Activated naive CD4-positive, alpha-beta T cell treated with anti-CD3 and anti-CD28 coated beads, Interleukin-2, amount 50 U/mL, for 16 hours (primary cell): Measurements from ENCODE around the gene METTL9.
"Not testable (repeated sequence)": the region's sequence is repeated elsewhere in the genome, so short reads cannot be mapped to it uniquely, and the experiment has no call there.

Source experiments
- DNase-seq: peaks from one replicate; pipeline ENCODE4 v3.0.0-alpha.2; 2020

The METTL9 gene

DNA sequence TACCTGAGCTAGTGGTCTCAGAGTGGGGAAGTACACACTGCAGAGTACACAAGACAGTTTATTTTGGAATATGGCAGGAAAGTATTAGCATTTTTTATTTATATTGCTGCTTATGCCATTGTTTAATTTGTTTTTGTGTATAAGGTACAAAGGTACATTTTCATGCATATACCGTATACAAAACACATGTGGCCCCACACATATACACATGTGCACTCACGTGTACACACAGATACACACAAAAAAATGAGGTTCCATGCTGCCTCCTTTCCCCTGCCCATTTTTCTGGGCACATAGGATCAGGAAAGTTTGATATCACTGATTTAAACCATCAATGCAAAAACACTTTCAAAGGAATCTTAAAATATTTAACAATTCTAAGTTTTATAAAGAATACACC lies 40.1 kb downstream of the METTL9 start:
- no peak for DNase-seq

DNA sequence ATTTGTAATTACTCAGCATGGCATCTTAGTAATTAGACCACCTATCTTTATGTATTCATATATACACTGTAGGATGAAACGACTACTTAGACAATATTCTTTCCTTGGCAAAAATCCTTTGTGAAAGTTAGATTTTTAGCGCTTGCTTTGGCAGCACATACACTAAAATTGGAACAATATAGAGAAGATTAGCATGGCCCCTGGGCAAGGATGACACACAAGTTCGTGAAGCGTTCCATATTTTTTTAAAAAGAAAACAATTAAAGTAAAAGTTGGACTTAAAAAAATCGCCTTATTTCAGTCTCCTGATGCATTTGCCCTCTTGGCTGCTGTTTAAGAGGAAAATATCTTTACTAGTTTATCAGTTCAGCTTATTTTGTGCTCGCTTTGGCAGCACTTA lies 42.5 kb downstream of the METTL9 start:
- no peak for DNase-seq

DNA sequence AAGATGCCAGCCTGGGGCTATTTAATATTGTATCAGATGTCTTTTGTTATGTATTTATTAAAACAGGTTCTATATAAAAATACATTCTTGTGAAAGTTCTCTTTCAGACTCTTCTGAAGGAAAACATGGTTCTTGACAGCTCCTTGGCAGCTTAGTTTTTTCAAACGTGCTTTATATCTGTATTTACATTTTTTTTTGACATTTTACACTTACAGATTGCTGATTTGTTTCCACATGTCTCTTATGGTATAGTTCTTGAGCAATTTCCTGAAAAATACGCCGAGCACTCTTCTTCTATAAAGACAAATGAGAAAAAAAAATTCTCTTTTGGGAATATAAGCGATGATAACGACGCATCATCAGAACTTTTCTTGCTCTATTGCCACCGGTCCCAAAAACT lies 43.5 kb downstream of the METTL9 start:
- no peak for DNase-seq

DNA sequence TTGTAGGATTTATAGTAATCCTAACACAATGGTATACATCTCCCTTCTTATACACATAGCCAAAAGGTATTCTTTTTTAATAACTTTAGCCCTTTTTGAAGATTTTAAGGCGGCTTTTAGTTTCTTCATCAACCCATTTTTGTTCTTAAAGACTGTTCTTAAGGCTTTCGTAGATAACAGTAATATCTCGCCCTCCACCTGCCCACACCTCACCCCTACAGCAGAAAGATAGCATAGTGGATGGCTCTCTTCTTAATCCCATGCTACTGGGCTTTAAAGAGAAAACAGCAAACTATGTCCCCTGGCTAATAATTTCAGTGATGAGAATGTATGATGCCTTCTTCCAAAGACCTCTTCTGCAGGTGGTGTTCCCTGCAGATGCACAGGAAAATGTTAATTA lies 44.4 kb downstream of the METTL9 start:
- DNase-seq: no peak

DNA sequence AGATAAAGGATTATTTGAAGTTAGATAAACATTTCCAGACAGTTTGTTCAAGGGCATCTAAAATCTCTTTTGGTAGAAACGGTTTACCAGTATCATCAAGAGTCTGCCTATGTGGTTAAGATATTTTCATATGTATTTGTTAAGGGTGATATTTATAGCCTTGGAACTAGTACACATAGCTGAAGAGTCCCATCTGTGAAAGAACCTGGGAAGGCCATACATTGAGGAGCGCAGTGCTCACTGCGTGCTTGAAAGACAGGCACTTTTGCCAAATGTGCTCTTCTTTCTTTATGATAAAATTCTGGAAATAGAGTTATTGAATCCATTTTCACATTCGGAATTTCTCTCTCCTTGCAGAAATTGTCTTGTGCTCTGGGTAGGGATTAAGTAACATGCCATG lies 45.3 kb downstream of the METTL9 start:
- DNase-seq: no peak

DNA sequence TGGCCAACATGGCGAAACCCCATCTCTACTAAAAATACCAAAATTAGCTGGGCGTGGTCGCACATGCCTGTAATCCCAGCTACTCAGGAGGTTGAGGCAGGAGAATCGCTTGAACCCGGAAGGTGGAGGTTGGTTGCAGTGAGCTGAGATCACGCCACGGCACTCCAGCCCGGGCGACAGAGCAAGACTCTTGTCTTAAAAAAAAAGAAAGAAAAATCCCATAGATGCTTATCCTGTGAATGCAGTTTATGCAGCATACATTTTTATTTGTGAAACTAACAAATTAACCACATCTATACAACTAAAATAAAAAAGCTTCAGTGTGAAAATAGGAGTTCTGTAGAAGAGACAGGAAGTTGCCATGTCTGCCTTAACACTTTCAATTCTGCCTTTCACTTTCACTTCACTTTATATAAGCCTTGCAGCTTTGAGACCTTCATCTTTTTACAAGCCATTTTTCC lies 45.9 kb downstream of the METTL9 start:
- DNase-seq: peak; percentile 34

DNA sequence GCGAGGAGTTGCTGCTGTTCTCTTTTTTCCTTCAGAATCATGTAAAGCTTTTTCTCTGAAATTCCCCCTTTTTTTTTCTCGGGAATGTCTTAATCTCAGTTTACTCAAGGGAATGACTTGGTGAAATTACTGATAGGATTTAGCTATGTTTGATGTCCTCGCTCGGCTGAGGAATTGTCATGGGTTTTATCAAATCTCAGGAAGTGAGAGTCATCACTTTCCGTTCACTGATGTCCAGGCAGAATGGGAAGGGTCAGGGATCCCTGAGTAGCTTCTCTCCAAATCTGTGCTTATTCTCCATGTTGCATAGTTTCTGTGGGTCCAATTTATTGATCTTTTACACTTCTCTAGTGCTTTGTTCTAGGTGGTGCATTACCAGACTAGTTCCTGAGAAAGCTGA lies 46.7 kb downstream of the METTL9 start:
- no peak for DNase-seq

DNA sequence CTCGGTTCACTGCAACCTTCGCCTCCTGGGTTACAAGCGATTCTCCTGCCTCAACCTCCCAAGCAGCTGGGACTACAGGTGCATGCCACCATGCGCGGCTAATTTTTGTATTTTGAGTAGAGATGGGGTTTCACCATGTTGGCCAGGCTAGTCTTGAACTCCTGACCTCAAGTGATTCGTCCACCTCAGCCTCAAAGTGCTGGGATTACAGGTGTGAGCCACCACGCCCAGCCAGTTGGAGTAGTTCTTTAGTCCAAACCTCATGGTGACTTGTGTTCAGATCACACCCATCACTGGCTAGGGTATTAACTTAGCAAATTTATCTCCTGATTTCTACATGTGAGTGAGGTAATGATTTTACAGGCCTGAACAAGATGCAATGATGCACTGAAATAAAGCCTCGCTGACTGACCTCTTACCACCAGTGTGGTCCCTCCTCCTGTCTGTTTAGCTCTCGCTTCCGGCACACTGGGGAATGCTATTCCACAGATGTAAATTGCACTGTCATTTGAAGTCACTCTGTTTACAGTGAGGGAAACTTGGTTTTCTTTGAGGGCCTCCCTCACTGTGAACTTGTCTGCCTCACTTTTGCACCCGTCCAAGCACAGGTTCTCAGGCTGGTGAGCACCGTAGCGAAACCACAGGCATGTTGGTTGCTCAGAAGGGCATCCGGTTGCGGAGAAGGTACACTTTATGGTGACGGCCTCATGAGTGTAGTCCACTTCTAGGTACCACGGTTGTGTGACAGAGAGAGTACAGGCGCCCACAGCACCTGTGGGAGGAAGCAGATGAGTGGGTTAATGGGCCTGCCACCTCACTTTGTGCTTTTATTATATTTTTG lies 47.6 kb downstream of the METTL9 start:
- DNase-seq: peak; percentile 70

DNA sequence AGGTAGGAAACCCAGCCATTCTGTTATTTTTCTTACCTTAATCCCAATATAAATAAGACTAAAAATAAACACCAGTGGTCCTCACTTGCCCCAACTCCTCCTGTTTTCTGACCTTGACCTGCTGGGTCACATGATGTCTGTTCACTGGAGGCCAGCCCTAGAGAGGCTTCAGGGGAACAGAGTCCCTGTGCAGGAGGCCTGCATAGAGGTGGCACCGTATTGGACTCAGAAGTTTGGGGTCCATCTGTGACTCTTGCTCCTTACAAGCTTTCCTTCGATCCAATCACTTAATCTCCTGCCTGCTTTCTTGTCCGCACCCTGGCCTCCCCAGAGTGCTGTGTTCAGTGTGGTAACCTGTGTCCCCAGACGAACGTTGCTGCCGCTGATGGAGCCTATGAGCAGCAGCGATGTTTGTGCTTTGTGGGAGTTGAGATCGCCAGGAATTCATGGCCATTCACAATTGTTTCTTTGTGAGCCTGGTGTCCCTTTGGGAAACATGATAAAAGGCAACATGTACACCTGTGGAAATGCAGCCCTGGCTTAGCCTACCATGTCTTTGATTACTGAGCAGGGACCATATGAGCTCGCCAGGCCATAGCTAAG lies 48.3 kb downstream of the METTL9 start:
- DNase-seq: no peak

DNA sequence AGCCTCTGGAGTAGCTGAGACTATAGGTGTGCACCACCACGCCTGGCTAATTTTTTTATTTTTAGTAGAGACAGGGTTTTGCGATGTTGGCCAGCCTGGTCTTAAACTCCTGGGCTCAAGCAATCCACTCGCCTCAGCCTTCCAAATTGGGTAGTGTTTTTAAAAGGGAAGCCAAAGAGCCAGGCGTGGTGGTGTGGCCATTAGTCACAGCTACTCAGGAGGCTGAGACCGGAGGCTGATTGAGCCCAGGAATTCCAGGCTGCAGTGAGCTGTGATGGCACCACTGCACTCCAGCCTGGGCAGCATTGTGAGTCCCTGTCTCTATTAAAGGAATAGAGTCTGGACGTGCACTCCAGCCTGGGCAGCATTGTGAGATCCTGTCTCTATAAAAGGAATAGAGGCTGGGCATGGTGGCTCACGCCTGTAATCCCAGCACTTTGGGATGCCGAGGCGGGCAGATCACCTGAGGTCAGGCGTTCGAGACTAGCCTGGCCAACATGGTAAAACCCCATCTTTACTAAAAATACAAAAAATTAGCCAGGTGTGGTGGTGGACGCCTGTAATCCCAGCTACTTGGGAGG lies 50.5 kb downstream of the METTL9 start:
- DNase-seq: not testable (repeated sequence)

DNA sequence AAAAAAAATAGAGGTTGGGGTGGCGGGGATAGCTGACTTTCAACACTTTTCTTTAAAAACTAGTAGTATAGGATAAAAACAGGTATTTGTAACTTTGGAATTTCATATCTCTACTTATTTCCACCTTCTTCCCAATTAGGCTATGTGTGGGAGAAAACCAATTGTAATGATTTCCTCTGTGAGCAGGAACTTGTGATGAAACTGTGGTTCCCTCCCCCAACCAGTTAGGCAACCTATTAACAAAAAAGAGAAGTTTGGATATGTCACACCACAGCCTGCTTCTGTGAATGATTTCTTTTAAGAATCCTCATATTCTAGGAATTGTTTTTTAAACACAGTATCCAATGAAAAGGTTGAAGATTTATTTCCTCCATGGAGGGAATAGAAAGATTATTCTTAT lies 51.1 kb downstream of the METTL9 start:
- DNase-seq: no peak

DNA sequence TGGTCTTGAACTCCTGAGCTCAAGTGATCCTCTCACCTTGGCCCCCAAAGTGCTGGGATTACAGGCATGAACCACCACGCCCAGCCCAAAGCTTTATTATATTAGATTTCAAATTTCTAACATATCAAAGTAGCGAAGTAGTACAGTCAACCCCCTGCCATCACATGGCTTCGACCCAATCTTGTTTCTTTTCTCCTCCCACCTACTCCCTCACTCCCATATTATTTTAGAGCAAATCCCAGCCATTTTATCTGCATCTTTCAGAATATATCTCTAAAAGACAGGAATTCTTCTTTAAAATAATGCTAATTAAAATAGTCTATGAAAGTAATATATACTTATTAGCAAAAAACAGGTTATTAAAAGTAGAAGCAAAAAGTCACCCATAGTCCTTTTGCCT lies 52.1 kb downstream of the METTL9 start:
- DNase-seq: no peak

DNA sequence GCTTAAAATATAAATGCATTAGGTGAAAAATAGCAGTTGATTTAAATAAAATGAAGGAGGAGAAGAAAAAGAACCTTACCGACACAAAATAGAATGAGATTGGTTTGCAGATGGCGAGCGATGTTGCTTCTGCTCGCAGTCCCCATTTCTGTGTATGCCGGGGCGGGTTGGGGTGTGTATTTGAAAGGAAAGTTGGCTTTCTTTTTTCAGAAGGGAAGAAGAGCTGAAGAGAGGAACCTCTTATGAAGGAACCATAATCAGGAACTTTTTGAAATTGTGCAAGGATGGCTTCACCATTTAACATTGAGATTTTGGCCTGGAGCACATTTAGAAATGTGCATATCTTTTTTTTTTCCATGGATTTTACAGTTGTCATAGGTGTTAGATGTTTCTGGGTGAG lies 53.1 kb downstream of the METTL9 start, which contains the start of gene IGSF6:
TSS of gene IGSF6 (minus strand) at position 156 of the 400 bp plus-strand sequence. CDS start at position 146, 10 bp downstream.
- DNase-seq: no peak

DNA sequence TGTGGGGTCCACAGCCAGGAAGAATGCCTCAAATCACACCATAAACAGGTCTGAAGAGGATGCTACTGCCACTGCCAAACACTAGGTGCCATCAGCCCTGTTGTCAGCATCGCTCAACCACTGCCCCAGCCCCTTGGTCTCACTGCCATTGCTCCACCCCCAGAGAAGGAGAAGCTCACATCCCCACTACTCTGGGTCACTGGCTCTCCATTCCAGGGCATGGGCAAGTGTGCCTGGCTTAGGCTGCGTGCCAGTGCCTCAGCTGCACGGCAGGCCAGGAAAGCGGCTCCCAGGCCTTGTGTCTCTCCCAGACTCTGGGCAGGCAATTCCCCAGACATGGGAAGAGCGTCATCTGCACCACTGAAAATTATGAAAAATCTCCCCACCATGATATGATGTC lies 54.2 kb downstream of the METTL9 start:
- no peak for DNase-seq

DNA sequence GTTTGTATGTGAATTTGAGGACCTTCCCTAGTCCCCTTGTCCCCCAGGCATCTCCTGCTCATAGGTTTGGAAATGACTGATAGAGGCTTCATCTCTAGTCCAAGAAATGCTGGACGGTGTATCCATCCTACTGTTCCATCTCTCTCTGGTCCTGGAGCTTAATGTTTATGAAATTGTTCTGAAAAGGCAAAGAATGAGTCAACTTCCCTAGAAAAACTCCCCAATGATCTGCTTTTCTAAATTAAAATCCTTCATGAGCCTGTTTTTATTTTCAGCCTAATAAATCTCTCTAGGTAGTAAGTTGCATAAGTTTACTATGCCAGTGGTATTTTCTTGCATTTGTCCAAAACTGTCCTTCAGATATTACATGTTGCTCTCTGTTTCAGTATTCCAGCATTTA lies 55.1 kb downstream of the METTL9 start:
- DNase-seq: no peak

DNA sequence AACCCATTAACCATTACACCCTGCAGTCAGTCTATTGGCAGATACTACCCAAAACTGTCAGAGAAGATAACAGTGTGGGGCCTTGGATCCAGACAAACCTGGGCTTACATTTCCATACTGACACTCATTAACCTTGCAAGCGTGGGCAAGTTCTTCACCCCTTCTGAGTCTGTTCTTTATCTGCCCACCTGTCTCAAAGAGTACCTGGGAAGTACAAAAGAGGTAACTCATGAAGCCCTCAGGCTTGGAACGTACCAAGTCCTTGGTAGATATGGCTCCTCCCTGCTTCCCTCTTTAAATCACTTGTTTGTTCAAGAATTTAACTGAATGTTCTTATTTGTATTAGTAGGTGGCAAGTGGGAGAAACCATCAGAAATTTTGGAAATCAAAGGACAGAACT lies 55.5 kb downstream of the METTL9 start:
- no peak for DNase-seq

DNA sequence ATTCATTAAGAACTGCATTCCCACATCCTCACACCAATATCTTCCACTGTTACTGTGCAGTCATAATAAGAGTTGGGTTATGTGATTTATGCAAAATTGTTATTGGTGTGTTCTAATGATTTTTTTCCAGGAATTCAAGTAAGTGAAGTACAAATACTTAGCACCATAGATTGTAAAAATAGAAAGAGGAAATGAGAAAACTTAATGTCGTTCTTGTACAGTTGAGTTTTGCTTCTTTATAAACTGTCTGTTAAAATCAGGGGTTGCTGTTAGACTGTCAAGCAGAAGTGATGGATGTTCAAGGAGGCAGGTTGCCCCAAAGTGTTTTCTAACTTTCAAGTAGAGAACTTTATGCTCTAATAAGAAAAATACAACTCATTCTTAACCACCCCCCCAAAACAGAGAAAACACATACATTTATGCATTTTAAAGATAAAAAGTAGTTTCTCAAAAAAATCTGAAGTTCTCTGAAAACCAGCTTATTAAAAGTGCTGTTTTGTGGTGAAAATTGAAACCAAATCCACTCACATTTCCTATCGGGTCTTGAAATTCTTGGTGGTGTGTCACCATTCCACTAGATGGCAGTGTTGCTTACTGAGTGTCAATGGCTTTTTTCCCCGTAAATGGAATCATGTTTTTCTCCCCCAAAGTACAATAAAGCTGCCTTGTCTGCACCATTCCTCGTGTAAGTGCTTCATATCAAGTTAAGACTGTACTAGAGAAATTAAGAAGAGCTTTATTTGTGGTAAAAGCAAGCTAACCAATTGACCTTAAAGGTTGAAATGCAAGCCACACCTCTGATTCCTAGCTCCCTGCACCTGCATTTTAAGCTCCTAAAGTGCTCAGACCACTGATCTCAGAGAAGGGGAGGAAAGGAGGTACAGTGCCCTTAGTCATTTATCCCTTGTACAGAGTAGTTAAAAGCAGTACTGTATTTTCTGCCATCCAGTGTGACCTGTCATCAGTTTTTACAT lies 57.7 kb downstream of the METTL9 start:
- no peak for DNase-seq

DNA sequence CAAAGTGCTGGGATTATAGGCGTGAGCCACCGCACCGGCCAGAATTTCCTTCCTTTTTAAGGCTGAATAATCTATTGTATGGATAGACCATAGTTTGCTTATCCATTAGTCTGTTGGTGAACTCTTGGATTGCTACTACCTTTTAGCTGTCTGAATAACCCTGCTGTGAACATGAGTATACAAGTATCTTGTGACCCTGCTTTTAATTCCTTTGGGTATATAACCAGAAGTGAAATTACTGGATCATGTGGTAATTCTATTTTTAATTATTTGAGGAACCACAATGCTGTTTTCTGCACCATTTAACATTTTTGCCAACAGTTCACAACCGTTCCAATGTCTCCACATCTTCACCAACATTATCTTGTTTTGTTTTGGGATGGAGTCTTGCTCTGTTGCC lies 59.7 kb downstream of the METTL9 start:
- DNase-seq: no peak

DNA sequence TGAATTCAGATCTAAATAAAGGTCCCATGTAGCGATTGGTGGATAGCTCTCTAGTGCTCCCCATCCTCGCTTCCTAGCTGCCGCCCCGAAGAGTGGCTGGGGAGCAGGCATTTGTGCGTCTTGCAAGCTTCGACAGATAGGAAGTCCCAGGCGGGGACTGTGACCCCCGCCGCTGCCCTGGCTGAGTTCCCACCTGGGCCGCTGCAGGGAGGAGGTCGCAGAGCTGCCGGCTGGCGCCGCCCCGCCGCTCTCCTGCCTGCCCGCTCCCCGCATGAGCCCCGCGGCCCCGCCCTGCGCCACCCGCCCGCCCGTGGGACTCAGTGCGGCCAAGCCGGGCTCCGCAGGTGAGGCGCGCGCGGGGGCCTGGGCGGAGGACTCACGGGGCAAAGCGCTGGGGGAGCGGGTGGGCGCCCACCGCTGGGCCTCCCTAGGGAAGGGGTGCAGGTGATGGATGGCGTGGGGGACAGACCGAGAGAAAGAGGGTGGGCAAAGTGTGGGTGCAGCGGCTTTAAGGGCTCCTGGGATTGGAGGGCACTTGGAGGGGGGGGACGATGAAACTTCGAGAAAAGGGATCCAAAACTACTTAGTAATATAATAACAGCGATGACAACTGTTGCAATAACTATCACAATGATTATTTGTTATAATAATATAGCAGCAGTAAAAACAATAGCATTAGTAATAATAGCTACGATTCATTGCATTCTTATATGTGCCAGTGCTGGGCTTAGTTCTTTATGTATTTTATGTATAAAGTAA lies 64.7 kb downstream of the METTL9 start, which contains the start of gene OTOA:
TSS of gene OTOA (plus strand) at position 80 of the 759 bp plus-strand sequence. CDS start 14,547 bp downstream, outside the sequence.
- DNase-seq: peak; percentile 34

DNA sequence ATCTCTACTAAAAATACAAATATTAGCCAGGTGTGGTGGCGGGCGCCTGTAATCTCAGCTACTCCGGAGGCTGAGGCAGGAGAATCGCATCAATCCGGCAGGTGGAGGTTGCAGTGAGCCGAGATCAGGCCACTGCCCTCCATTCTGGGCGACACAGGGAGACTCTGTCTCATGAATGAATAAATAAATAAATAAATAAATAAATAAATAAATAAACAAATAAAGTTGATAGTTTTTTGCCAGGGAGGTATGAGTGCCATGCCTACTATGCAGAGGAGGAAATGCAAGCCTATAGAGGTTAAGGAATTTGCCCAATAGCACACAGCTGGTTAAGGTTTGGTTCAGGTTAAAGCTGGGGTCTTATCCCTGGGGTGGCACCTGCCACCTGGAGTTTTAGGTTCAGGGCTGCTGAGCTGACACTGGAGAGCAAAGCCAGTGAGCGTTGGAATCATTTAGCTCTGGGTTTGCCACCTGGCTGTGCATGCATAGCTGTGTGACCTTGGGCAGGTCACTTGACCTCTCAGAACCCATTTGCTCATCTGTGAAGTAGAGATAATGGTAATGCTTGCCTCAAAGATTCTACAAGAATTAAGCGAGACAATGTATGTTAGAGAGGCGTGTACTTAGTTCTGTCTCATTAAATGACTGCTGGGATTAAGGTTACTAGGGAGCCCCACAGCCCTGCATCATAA lies 65.6 kb downstream of the METTL9 start:
- no peak for DNase-seq

DNA sequence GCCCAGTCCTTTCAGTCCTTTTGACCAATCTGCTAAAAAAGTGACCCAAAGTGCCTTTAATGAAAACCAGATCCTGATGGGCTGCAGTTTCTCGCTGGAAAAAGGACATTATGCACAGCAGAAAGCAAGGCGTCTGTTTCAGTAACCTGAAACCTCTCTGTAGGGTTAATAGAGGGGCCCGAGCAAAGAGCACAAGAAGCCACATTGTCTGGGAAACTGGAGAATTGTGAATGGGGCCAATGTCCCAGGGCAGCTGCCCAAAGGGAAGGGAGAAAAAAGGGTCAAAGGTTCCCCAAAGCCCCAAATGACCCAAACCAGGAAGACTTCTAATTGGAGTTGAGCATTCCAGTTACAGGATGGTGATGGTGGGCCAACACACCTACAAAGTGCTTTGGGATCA lies 67.4 kb downstream of the METTL9 start:
- DNase-seq: no peak
